HEK293 (cell line): ENCODE results near the gene BUB1B.
A peak's percentile ranks its signal among the peaks of the same experiment; 100 is the strongest.

Source experiments
- BCL11A ChIP-seq: fragments of 450-650 bp; formaldehyde crosslinking; IDR thresholded peaks from 2 replicates; pipeline ENCODE4 v1.5.1; 2016; ENCODE audit warnings: low read depth, missing biosample characterization, missing genetic modification characterization
- HIC1 ChIP-seq: fragments of 450-650 bp; formaldehyde crosslinking; IDR thresholded peaks from 2 replicates; pipeline ENCODE4 v1.5.1; 2016; ENCODE audit warnings: missing biosample characterization, missing genetic modification characterization
- MEIS1 ChIP-seq: sonication (generic); formaldehyde crosslinking; IDR thresholded peaks from 2 replicates; pipeline ENCODE4 v1.8.1; 2022; ENCODE audit warnings: missing genetic modification reagents, mild to moderate bottlenecking, borderline replicate concordance
- REST ChIP-seq: fragments of 450-650 bp; formaldehyde crosslinking; IDR thresholded peaks from 2 replicates; pipeline ENCODE4 v1.5.1; 2016; ENCODE audit warnings: missing biosample characterization, missing genetic modification characterization
- SP3 ChIP-seq: fragments of 450-650 bp; formaldehyde crosslinking; IDR thresholded peaks from 2 replicates; pipeline ENCODE4 v1.5.1; 2016; ENCODE audit warnings: missing biosample characterization, missing genetic modification characterization
- TCF7L2 ChIP-seq: IDR thresholded peaks from 2 replicates; pipeline ENCODE4 v1.6.1; 2011; ENCODE audit warnings: low read depth, mild to moderate bottlenecking, inconsistent platforms, low read length, moderate library complexity, borderline replicate concordance
- TSHZ1 ChIP-seq: fragments of 450-650 bp; formaldehyde crosslinking; IDR thresholded peaks from 2 replicates; pipeline ENCODE4 v1.5.1; 2016; ENCODE audit warnings: missing biosample characterization, missing genetic modification characterization, borderline replicate concordance
- ZBTB10 ChIP-seq: fragments of 450-650 bp; formaldehyde crosslinking; IDR thresholded peaks from 2 replicates; pipeline ENCODE4 v1.5.1; 2016; ENCODE audit warnings: missing biosample characterization, missing genetic modification characterization
- ZBTB8A ChIP-seq: fragments of 450-650 bp; formaldehyde crosslinking; IDR thresholded peaks from 2 replicates; pipeline ENCODE4 v1.5.1; 2016; ENCODE audit warnings: missing biosample characterization, missing genetic modification characterization
- ZEB2 ChIP-seq: fragments of 450-650 bp; formaldehyde crosslinking; IDR thresholded peaks from 2 replicates; pipeline ENCODE4 v1.5.1; 2016; ENCODE audit warnings: missing biosample characterization, missing genetic modification characterization
- ZNF112 ChIP-seq: fragments of 450-650 bp; formaldehyde crosslinking; IDR thresholded peaks from 2 replicates; pipeline ENCODE4 v1.5.0; 2017; ENCODE audit warnings: missing biosample characterization, missing genetic modification characterization
- ZNF138 ChIP-seq: fragments of 450-650 bp; formaldehyde crosslinking; IDR thresholded peaks from 2 replicates; pipeline ENCODE4 v1.5.1; 2016; ENCODE audit warnings: missing biosample characterization, missing genetic modification characterization, borderline replicate concordance
- ZNF16 ChIP-seq: fragments of 450-650 bp; formaldehyde crosslinking; IDR thresholded peaks from 2 replicates; pipeline ENCODE4 v1.5.1; 2016; ENCODE audit warnings: low read depth, missing biosample characterization, missing genetic modification characterization
- ZNF18 ChIP-seq: fragments of 450-650 bp; formaldehyde crosslinking; IDR thresholded peaks from 2 replicates; pipeline ENCODE4 v1.5.1; 2016; ENCODE audit warnings: missing biosample characterization, missing genetic modification characterization
- ZNF214 ChIP-seq: fragments of 450-650 bp; formaldehyde crosslinking; IDR thresholded peaks from 2 replicates; pipeline ENCODE4 v1.5.1; 2017; ENCODE audit warnings: missing biosample characterization, mild to moderate bottlenecking, missing genetic modification characterization, borderline replicate concordance
- ZNF23 ChIP-seq: fragments of 450-650 bp; formaldehyde crosslinking; IDR thresholded peaks from 2 replicates; pipeline ENCODE4 v1.5.1; 2016; ENCODE audit warnings: missing biosample characterization, missing genetic modification characterization, borderline replicate concordance
- ZNF354C ChIP-seq: fragments of 450-650 bp; formaldehyde crosslinking; IDR thresholded peaks from 2 replicates; pipeline ENCODE4 v1.5.1; 2016; ENCODE audit warnings: missing biosample characterization, missing genetic modification characterization, low read depth, borderline replicate concordance
- ZNF585B ChIP-seq: fragments of 450-650 bp; formaldehyde crosslinking; IDR thresholded peaks from 2 replicates; pipeline ENCODE4 v1.5.1; 2016; ENCODE audit warnings: missing biosample characterization, missing genetic modification characterization
- ZNF626 ChIP-seq: fragments of 450-650 bp; sonication (Bioruptor Pico); formaldehyde crosslinking; IDR thresholded peaks from 2 replicates; pipeline ENCODE4 v1.5.1; 2018; ENCODE audit warnings: missing biosample characterization, missing genetic modification characterization, inconsistent platforms
- ZNF658 ChIP-seq: fragments of 450-650 bp; formaldehyde crosslinking; IDR thresholded peaks from 2 replicates; pipeline ENCODE4; 2016; ENCODE audit warnings: missing biosample characterization, missing genetic modification characterization
- ZNF701 ChIP-seq: fragments of 450-650 bp; formaldehyde crosslinking; IDR thresholded peaks from 2 replicates; pipeline ENCODE4 v1.5.1; 2016; ENCODE audit warnings: missing biosample characterization, missing genetic modification characterization
- ZSCAN30 ChIP-seq: fragments of 450-650 bp; IDR thresholded peaks from 2 replicates; pipeline ENCODE4 v1.5.1; 2018; ENCODE audit warnings: missing biosample characterization, mild to moderate bottlenecking, missing genetic modification characterization, moderate library complexity
- TF ChIP-seq, protein P1 (sequence below): sonication (generic); formaldehyde crosslinking; IDR thresholded peaks from 2 replicates; pipeline ENCODE4 v1.8.1; 2022; ENCODE audit warnings: mild to moderate bottlenecking, moderate library complexity, missing genetic modification reagents
- TF ChIP-seq, protein P2 (sequence below): IDR thresholded peaks from 2 replicates; pipeline ENCODE4 v1.6.1; 2011; ENCODE audit warnings: mild to moderate bottlenecking, low read depth, low read length, borderline replicate concordance

Gene BUB1B

DNA sequence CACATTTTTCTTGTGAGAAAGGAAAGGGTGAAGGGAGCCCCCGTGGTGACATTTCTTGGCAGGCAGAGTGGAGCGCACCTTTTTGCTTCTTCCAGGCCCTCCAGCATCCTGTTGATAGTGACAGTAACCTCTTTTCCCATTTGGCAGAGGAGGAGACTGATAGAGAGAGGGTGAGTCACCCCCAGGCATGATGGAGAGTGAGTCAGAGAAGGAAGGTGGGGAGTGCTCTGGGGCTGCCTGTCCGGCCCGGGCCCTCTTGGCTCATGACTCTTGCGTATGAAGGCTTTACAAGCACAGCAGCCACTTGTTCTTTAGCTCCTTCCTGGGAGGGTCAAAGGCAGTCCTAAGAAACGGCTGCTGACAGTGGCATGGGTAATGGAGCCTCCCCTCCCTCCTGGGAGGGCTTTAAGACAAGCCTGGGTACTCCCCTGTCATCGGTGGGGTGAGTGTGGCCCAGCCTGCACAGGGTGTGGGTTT lies 106.0 kb downstream of the BUB1B start (continued):
- TF ChIP-seq SP3 (tag by site-specific recombination) (peak; percentile 15; the same call in 1 of the 2 replicates), ZNF138 (tag by site-specific recombination) (no peak), TCF7L2 (no peak), ZNF354C (tag by site-specific recombination) (no peak), ZNF585B (no peak), ZNF626 (tag by site-specific recombination) (no peak), MEIS1 (CRISPR knock-in tag) (no peak), ZNF16 (tag by site-specific recombination) (no peak), ZNF701 (tag by site-specific recombination) (no peak), BCL11A (tag by site-specific recombination) (no peak), ZNF658 (tag by site-specific recombination) (no peak), ZNF112 (tag by site-specific recombination) (no peak), ZEB2 (peak; percentile 76), ZBTB8A (tag by site-specific recombination) (no peak), ZNF23 (tag by site-specific recombination) (no peak), HIC1 (no peak), ZNF18 (no peak), ZNF214 (no peak), REST (tag by site-specific recombination) (no peak), ZBTB10 (tag by site-specific recombination) (no peak), TSHZ1 (tag by site-specific recombination) (no peak), ZSCAN30 (0 out of 2 replicates have a peak, but pooled peaks have one; percentile 32)
- TF ChIP-seq, protein P1, sequence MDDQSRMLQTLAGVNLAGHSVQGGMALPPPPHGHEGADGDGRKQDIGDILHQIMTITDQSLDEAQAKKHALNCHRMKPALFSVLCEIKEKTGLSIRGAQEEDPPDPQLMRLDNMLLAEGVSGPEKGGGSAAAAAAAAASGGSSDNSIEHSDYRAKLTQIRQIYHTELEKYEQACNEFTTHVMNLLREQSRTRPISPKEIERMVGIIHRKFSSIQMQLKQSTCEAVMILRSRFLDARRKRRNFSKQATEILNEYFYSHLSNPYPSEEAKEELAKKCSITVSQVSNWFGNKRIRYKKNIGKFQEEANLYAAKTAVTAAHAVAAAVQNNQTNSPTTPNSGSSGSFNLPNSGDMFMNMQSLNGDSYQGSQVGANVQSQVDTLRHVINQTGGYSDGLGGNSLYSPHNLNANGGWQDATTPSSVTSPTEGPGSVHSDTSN (CRISPR knock-in tag), result no peak
- TF ChIP-seq, protein P2, sequence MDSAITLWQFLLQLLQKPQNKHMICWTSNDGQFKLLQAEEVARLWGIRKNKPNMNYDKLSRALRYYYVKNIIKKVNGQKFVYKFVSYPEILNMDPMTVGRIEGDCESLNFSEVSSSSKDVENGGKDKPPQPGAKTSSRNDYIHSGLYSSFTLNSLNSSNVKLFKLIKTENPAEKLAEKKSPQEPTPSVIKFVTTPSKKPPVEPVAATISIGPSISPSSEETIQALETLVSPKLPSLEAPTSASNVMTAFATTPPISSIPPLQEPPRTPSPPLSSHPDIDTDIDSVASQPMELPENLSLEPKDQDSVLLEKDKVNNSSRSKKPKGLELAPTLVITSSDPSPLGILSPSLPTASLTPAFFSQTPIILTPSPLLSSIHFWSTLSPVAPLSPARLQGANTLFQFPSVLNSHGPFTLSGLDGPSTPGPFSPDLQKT, result no peak
